ENCODE results near the gene MRPL40. TPM values are rescaled to one million over a fixed set of nuclear protein-coding genes. Genes with fewer than 3 reads are reported as not detected.

MRPL40 gene
- total RNA-seq, 1 donor from 2014 or later: 24.0 TPM

- Mint-ChIP-seq H3K27me3 (no peaks in the 10 kb centered on the region), H3K27ac (no peak overlapping the region), H3K4me3 (no peak overlapping the region), H3K9me3 (no peaks in the 10 kb centered on the region), H3K36me3 (ENCODE audit: low read depth) (peaks cover 81% of the 10 kb centered on the region), H3K4me1 (peaks cover 7% of the 10 kb centered on the region)
- DNase-seq: no peak
- ChIA-PET POLR2A (no interaction called here), CTCF (interaction anchor here (0.7 to 1.3 kb wide), 2 partner anchors 157 to 292 kb away, joined by 3 to 6 read pairs; no protein-coding TSS in a partner anchor)
- intact Hi-C loops (cut with micrococcal nuclease): no loop called here
- no peak for TF ChIP-seq CTCF (IDR thresholded peaks at IDR 0.05)
- no peak for ATAC-seq (ENCODE audit: low read depth)
Measured at GRCh38 chr22:19472233-19472632, 39.9 kb downstream of the MRPL40 start.

- Mint-ChIP-seq H3K27ac (no peak overlapping the region), H3K9me3 (no peaks in the 10 kb centered on the region), H3K4me1 (peaks cover 18% of the 10 kb centered on the region), H3K27me3 (no peaks in the 10 kb centered on the region), H3K36me3 (ENCODE audit: low read depth) (peaks cover 69% of the 10 kb centered on the region), H3K4me3 (no peak overlapping the region)
- DNase-seq: no peak
- no peak for TF ChIP-seq CTCF (IDR thresholded peaks at IDR 0.05)
- CTCF ChIA-PET: interaction anchor here (1.3 to 1.4 kb wide), 2 partner anchors 156 kb away, joined by 6 to 7 read pairs; no protein-coding TSS in a partner anchor
- POLR2A ChIA-PET: no interaction called here
- intact Hi-C loops (cut with micrococcal nuclease): no loop called here
- no peak for ATAC-seq (ENCODE audit: low read depth)
Measured at GRCh38 chr22:19473578-19473977, 41.2 kb downstream of the MRPL40 start.

- no peak for TF ChIP-seq CTCF (IDR thresholded peaks at IDR 0.05)
- intact Hi-C loops (cut with micrococcal nuclease): loop anchor here (5.0 kb wide), 2 partner anchors 241 to 354 kb away; partner anchors contain the start of gene DGCR2
- H3K27ac Mint-ChIP-seq: no peak overlapping the region
- ChIA-PET CTCF (no interaction called here), POLR2A (interaction anchor here (0.7 kb wide), 1 partner anchor 366 kb away, joined by 4 read pairs; no protein-coding TSS in a partner anchor)
- H3K9me3 Mint-ChIP-seq: no peaks in the 10 kb centered on the region
- H3K4me3 Mint-ChIP-seq: no peak overlapping the region
- DNase-seq: no peak
- H3K27me3 Mint-ChIP-seq: no peaks in the 10 kb centered on the region
- H3K4me1 Mint-ChIP-seq: peaks cover 26% of the 10 kb centered on the region
- H3K36me3 Mint-ChIP-seq (ENCODE audit: low read depth): peaks cover 48% of the 10 kb centered on the region
- ATAC-seq (ENCODE audit: low read depth): no peak
Measured at GRCh38 chr22:19476023-19476422, 43.7 kb downstream of the MRPL40 start.

GRCh38 chr22:19477321-19478044 lies 45.1 kb downstream of the MRPL40 start:
- H3K27me3 Mint-ChIP-seq: no peaks in the 10 kb centered on the region
- ATAC-seq (ENCODE audit: low read depth) (no peak), DNase-seq (no peak)
- peaks cover 33% of the 10 kb centered on the region for H3K36me3 Mint-ChIP-seq (ENCODE audit: low read depth)
- ChIA-PET POLR2A (interaction anchor here (1.1 to 2.6 kb wide), 3 partner anchors 116 to 333 kb away, joined by 4 to 17 read pairs (median 5); partner anchors contain the start of genes CLTCL1 and ESS2), CTCF (interaction anchor here (1.2 to 3.1 kb wide), 6 partner anchors 30 to 333 kb away, joined by 3 to 21 read pairs (median 16); partner anchors contain the start of genes C22orf39, ESS2 and SLC25A1)
- H3K4me3 Mint-ChIP-seq: peak overlapping the region; percentile 93
- H3K9me3 Mint-ChIP-seq: no peaks in the 10 kb centered on the region
- H3K4me1 Mint-ChIP-seq: peaks cover 26% of the 10 kb centered on the region
- intact Hi-C loops (cut with micrococcal nuclease): loop anchor here (1.0 to 5.0 kb wide), 6 partner anchors 117 to 355 kb away; partner anchors contain the start of genes CLTCL1 and DGCR2
- no peak for TF ChIP-seq CTCF (IDR thresholded peaks at IDR 0.05)
- H3K27ac Mint-ChIP-seq: peak overlapping the region; percentile 61

Data from activated B cell treated with CpG ODN at 0.5 μM for 24 hours (primary cell).